Measurements from ENCODE around the gene PCID2. TPM values are rescaled to one million over a fixed set of nuclear protein-coding genes. Genes with fewer than 3 reads are reported as not detected.

The PCID2 gene
- total RNA-seq, 1 donor from 2014 or later = 53.6 TPM

GRCh38 chr13:113220141-113220598 lies 11.7 kb upstream of the PCID2 start:
- no peak for DNase-seq (ENCODE audit: low read depth in 2 of 2)

DNA sequence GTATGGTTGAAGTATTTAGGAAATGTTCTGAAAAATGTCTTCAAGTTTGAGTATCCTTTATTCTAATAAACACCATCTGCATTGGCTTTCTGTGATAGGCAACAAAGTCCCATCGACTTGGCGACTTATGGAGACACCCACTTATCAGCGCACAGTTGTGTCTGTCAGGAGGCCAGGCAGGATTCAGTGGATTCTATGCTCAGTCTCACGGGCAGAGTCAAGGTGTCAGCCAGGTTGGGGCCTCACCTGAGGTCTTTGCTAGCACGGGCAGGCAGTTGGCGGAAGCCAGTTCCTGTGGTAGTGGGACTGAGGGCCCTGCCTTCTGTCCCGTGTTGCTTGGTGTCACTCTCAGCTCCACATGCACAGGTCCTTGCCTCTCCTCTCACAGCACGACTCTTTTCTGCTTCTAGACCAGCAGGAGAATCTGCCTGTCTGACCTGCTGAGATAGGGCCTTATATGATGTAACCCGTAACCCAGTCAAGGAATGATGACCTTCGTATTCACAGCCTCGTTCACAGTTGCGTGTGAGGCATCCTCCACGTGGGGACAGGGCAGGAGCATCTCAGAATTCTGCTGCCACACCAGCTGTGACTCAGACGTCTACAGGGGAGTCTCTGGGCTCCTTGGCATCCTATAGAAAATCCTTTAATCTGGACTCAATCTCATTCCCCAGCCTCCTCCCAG lies 10.9 kb upstream of the PCID2 start:
- no peak for DNase-seq (ENCODE audit: low read depth in 2 of 2)

DNA sequence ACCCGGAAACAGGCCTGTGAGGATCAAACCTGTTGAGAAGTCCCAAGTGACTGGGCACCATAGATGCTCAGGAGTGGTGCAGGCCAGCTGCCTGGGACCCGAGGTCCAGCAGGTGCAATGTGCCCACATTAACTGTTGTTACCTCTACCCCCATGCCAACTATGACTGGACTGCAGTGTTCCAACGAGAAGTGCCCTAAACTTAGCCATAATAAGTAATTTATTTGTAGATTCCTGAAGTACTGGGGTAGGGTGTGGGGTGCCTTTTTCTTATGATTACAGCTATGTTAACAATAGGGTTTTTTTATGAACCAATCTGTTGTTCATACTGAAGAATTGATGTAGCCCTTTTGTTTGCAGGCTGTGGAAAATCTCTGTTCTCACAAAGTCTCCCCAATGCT lies 10.1 kb upstream of the PCID2 start:
- no peak for DNase-seq (ENCODE audit: low read depth in 2 of 2)

- DNase-seq (ENCODE audit: low read depth in 2 of 2) = peak in 1 of 2 donors; percentile 55
Observed at GRCh38 chr13:113216254-113217048, 8.0 kb upstream of the PCID2 start.

DNA sequence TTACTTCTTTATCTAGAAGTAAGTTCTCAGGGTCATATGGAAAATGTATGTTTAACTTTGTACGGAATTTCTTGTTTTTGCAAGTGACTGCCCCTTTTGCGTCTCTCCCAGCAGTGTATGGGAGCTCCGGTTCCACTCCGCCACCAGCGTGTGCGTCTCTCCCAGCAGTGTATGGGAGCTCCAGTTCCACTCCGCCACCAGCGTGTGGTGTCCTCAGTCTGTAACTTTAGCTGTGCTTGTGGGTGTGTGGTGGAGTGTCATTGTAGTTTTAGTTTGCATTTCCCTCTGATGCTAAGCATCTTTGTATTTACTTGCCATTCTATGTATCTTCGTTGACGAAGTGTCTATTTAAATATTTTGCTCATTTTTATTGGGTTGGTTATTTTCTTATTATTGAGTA lies 3.3 kb upstream of the PCID2 start:
- DNase-seq (ENCODE audit: low read depth in 2 of 2) = peak in 1 of 2 donors; percentile 22

- DNase-seq (ENCODE audit: low read depth in 2 of 2) = no peak
Observed at GRCh38 chr13:113210833-113211232, 2.4 kb upstream of the PCID2 start.

GRCh38 chr13:113209759-113210421 lies 1.4 kb upstream of the PCID2 start:
- DNase-seq (ENCODE audit: low read depth in 2 of 2) = peak; percentile 54 to 58

DNA sequence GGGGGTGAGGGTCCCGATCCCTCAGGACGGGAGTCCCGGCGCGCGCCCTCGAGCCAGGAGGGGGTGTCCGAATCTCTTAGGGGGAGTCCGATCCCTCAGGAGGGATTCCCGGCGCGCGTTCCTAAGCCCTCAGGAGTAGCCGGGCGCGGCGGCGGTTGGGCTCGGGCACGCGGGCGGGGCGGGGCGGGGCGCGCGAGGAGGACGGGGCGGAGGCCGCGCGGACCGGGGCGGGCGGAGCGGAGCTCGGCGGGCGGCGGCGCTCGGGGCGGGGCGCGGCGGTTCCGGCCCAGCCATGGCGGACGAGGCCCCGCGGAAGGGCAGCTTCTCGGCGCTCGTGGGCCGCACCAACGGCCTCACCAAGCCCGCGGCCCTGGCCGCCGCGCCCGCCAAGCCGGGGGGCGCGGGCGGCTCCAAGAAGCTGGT lies 878 bp upstream of the PCID2 start, which contains the start of gene CUL4A:
Gene CUL4A (plus strand): TSS at position 278 of the 423 bp plus-strand sequence. CDS start 15 bp downstream, at position 293.
- DNase-seq (ENCODE audit: low read depth in 2 of 2) = peak; percentile 70 to 72

GRCh38 chr13:113207890-113208420 lies 514 bp downstream of the PCID2 start:
- DNase-seq (ENCODE audit: low read depth in 2 of 2) = peak; percentile 69 to 73

DNA sequence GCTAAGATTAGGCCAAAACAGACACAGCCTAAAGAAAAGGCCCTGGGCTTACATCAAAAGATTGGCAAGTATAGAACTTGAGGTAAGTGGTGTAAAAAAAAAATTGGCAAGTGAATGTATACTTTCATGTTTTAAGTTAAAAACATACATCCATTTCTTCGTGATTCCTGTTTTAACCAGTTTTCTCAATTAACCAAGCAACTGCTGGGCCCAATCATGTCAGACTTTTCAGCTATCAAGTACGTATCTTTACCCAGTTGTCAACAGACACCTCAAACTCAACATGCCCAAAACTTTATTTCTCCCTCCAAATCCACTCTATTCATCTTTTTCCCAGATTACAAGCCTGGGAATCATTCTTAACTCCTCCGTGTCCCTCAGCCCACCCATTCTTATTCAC lies 1.0 kb downstream of the PCID2 start:
- DNase-seq (ENCODE audit: low read depth in 2 of 2) = no peak

DNA sequence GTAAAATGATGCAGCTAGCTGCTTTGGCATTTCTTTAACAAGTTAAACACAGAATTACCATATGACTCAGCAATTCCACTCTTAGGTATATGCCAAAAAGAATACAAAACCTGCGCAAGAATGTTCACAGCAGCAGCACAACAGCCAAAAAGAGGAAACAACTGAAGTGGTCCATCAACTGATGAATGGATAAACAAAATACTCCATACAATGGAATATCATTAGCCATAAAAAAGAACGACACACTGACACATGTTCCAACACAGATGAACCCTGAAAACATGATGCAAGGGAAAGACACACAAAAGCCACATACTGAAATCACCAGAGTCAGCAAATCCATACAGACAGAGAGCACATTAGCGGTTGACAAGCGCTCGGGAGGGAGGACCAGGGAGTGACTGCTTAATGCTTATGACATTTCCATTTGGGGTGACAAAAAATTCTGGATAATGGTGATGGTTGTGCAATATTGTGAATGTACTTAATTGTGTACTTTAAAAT lies 3.0 kb downstream of the PCID2 start:
- peak; percentile 49 to 75 for DNase-seq (ENCODE audit: low read depth in 2 of 2)

DNA sequence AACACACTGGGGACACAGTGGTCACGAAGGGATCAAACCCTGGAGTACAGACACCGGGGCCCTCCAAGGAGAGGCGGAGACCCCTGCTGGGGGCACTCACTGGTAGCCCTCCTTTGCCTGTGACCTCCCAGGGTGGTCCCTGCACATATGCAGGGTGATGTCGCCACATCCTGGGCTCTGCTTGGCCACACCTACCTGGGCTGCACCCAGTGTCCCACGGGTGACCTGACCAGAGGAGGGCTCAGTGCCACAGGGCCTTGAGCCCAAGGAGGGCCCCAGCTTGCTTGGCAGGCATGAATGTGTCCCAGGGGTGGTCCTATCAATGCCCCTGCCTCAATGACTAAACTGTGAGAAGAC lies 4.1 kb downstream of the PCID2 start:
- no peak for DNase-seq (ENCODE audit: low read depth in 2 of 2)

DNA sequence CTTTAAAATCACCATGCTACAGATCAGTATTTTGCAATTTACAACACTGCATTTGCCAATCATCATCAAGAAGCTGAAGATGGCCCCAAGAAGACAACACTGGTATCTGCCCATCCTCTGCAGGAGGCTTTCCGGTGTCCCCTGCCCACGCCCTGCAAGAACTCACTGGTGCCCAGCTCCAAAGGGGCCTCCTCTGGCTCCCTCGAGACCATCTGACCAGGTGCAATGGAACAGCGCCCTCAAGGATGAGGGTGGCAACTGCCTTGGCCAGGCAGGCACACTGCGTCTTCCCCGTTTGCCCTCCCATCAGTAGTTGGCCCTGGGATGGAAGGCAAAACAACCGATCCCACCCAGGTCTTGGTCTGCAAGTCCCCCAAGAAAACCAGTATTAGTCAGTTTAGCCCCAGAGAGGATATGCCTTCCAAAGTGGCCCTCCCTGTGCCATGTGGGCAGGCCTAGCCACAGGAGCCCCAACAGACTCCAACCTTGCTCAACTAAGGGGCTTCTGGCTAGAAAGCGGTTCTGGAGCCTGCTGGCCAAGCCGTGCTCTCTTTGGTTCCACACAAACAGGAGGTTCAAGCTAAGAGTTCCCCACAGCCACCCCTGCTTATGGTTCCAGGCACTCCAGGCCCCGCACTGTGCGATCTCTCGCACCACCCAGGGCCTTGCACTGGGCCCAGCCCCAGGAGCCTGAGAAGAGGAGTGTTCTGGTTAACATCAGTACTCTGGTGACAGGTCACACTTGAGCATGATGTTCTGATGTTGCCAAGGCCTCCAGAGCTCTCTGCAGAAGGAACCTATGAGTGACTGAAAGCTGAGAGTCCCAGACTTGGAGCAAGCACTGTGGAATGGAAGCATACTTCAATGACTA lies 4.7 kb downstream of the PCID2 start:
- DNase-seq (ENCODE audit: low read depth in 2 of 2) = no peak

DNA sequence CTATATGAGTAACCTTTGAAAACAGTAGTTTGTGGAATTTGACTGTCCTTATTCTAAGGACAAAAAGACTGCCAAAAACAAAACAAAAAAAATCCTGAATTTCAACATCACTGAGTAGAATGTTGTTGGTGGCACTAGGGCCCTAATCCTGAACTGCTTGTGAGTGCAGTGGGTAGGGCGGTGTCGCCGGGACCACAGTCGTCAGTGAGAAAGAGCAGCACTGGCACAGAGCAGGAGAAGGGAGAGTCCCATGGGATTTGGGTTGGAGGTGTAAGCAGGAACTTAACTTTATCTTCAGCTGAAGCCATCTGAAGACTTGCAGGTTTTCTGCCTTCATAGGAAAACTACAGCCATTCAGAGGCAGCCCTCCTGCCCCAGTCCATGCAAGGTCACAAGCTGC lies 5.6 kb downstream of the PCID2 start:
- no peak for DNase-seq (ENCODE audit: low read depth in 2 of 2)

DNA sequence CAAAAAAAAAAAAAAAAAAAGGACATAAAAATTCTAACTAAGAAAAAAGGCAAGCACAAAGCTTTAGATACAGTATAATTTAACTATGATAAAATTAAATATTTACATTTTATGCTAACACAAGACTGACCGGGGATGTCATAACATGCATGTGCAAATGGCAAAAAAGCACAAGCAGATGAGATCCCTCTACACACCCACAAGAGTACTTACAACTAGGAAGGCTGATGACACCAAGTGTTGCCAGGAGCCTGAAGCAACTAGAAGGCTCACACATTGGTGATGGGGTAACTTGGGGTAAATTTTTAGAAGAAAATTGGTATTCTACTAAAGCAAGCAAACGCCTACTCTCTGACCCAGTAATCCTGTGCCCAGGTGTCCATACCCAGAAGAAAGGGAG lies 6.7 kb downstream of the PCID2 start:
- DNase-seq (ENCODE audit: low read depth in 2 of 2) = no peak

DNA sequence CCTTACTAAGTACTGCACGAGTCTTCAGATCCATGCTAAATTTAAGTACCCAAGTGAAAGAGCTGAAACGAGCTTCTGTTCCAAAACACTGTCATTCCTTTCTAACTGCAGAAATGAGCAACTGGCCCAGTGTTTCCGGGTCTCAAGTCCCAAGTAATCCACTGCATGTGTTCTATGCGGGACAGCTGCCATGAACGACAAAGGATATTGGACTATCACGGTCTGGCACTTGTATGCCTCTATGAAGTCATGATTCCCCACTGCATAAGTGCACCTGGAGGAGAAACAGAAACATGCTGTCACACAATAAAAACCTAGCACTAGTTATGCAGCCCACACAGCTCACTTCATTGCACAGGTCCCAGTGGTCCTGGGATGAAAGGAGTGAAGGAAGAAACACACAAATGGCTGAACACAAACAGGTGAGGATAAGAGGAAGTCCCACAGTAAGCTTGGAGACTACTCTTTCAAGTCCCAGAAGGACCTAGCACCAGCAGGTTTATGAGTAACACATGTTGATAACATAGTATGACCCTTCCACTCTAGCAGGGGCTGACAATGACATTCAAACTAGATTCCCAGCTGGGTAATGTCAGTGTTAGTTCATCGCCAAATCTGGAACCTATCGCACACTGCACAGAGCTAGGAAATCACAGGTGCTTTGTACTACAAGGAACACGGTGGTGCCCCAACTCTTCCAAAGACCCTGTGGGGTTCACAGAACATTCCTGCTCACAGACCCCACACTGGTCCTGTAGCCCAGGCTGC lies 11.3 kb downstream of the PCID2 start:
- no peak for DNase-seq (ENCODE audit: low read depth in 2 of 2)

- DNase-seq (ENCODE audit: low read depth in 2 of 2) = no peak
Observed at GRCh38 chr13:113195360-113195759, 13.1 kb downstream of the PCID2 start.

GRCh38 chr13:113192902-113193301 lies 15.6 kb downstream of the PCID2 start:
- DNase-seq (ENCODE audit: low read depth in 2 of 2) = no peak

GRCh38 chr13:113192279-113192678 lies 16.2 kb downstream of the PCID2 start:
- DNase-seq (ENCODE audit: low read depth in 2 of 2) = peak in 1 of 2 donors; percentile 57

DNA sequence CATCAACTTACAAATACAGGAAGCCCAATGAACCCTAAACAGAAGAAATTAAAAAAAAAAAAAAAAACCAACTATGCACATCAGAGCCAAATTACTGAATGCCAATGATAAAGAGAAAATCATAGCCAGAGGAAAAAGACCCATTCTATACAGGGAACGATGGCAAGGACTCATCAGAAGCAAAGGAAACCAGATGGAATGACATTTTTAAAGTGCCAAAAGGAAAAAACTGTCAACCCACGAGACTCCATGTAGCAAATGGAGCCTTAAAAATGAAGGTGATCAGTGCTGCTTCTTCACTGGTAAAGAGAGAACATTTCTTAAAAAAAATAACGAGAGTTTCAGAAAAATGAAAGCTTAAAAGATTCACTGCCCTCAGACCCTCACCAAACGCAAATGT lies 18.3 kb downstream of the PCID2 start:
- DNase-seq (ENCODE audit: low read depth in 2 of 2) = no peak
